SK-N-MC (cell line): ENCODE measurements around the gene OPCML.

ENCODE experiments used
- DNase-seq: peaks from one replicate; pipeline ENCODE4 v3.0.0-alpha.2; 2011; ENCODE audit warnings: low read depth, low spot score
- H3K27ac ChIP-seq: fragments of 200-600 bp; sonication (generic); 2 replicates; pipeline ENCODE4 v1.5.1; 2016; ENCODE audit warnings: mixed run types
- H3K36me3 ChIP-seq: fragments of 200-600 bp; sonication (generic); 2 replicates; pipeline ENCODE4 v1.6.1; 2017; ENCODE audit warnings: antibody characterized with exemption, low read length, mixed read lengths; ENCODE audit not compliant: insufficient read depth
- H3K4me3 ChIP-seq: fragments of 200-600 bp; sonication (generic); 2 replicates; pipeline ENCODE4 v1.5.1; 2016
- H3K9ac ChIP-seq: fragments of 200-600 bp; sonication (generic); 2 replicates; pipeline ENCODE4 v1.8.0; 2017; ENCODE audit warnings: mixed run types, mixed read lengths; ENCODE audit not compliant: insufficient read length
- H3K9me3 ChIP-seq: fragments of 200-600 bp; sonication (generic); 2 replicates; pipeline ENCODE4 v1.6.1; 2017; ENCODE audit warnings: low read depth, mild to moderate bottlenecking, antibody characterized with exemption, low read length, moderate library complexity, mixed read lengths
- EZH2 ChIP-seq: fragments of 200-600 bp; sonication (generic); IDR thresholded peaks from one replicate; pipeline ENCODE4 v1.6.1; 2017; ENCODE audit warnings: antibody characterized with exemption
- FOXP2 ChIP-seq: optimal IDR thresholded peaks from 2 replicates; pipeline ENCODE3; 2011; ENCODE audit warnings: mild to moderate bottlenecking, moderate library complexity; ENCODE audit not compliant: insufficient read depth; ENCODE audit errors: extremely low read length, control extremely low read depth
- POLR2AphosphoS5 ChIP-seq: IDR thresholded peaks from 2 replicates; pipeline ENCODE4 v1.6.1; 2012; ENCODE audit warnings: mild to moderate bottlenecking, low read depth, low read length, borderline replicate concordance

Gene OPCML

GRCh38 chr11:132523929-132524328 is 1008.4 kb downstream of the OPCML start:
- no peak overlapping the region for H3K4me3 ChIP-seq
- H3K27ac ChIP-seq, result no peak overlapping the region

DNA sequence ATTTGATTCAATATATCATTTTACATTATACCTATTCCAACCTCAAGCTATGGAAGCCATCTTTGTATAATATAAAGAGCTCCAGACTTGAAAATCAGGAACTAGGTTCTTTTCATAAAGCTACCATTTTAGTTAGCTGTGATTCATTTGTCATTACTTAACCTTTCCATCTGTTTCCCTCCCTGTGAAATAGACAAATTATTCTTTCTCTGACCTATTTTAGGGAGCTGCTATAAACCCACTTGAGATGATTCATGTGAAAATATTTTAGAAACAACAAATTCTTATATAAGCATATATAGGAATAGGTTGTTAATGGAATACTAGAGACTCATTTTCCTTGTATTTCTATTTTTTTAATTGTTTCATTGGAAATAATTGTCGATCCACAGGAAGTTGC is 1012.1 kb downstream of the OPCML start:
- Histone ChIP-seq H3K36me3 (no peaks in the 10 kb centered on the region), H3K4me3 (no peak overlapping the region), H3K9ac (no peak overlapping the region), H3K9me3 (no peaks in the 10 kb centered on the region), H3K27ac (no peak overlapping the region)
- no peak for DNase-seq
- no peak for TF ChIP-seq EZH2
- TF ChIP-seq FOXP2, result no peak
- no peak for TF ChIP-seq POLR2AphosphoS5

More at GRCh38 chr11:132523929-132524328, 1008.4 kb downstream of the OPCML start:
- TF ChIP-seq POLR2AphosphoS5 (no peak), FOXP2 (no peak), EZH2 (no peak)
- H3K36me3 ChIP-seq, result no peaks in the 10 kb centered on the region
- H3K9ac ChIP-seq, result no peak overlapping the region
- no peaks in the 10 kb centered on the region for H3K9me3 ChIP-seq
- no peak for DNase-seq

GRCh38 chr11:132519241-132519815 is 1013.0 kb downstream of the OPCML start:
- Histone ChIP-seq H3K27ac (no peak overlapping the region), H3K36me3 (no peaks in the 10 kb centered on the region), H3K9ac (no peak overlapping the region), H3K4me3 (no peak overlapping the region), H3K9me3 (no peaks in the 10 kb centered on the region)
- TF ChIP-seq POLR2AphosphoS5, result no peak
- TF ChIP-seq EZH2, result no peak
- TF ChIP-seq FOXP2, result no peak
- no peak for DNase-seq

GRCh38 chr11:132504501-132505041 is 1027.7 kb downstream of the OPCML start:
- Histone ChIP-seq H3K27ac (no peak overlapping the region), H3K9ac (no peak overlapping the region), H3K9me3 (no peaks in the 10 kb centered on the region), H3K36me3 (no peaks in the 10 kb centered on the region), H3K4me3 (no peak overlapping the region)
- TF ChIP-seq EZH2 (no peak), FOXP2 (no peak), POLR2AphosphoS5 (no peak)
- no peak for DNase-seq

- Histone ChIP-seq H3K9ac (no peak overlapping the region), H3K9me3 (no peaks in the 10 kb centered on the region), H3K27ac (no peak overlapping the region), H3K36me3 (no peaks in the 10 kb centered on the region), H3K4me3 (no peak overlapping the region)
- DNase-seq, result no peak
- TF ChIP-seq EZH2, result no peak
- TF ChIP-seq POLR2AphosphoS5, result no peak
- TF ChIP-seq FOXP2, result no peak
Measured at GRCh38 chr11:132501356-132501755, 1030.9 kb downstream of the OPCML start.

DNA sequence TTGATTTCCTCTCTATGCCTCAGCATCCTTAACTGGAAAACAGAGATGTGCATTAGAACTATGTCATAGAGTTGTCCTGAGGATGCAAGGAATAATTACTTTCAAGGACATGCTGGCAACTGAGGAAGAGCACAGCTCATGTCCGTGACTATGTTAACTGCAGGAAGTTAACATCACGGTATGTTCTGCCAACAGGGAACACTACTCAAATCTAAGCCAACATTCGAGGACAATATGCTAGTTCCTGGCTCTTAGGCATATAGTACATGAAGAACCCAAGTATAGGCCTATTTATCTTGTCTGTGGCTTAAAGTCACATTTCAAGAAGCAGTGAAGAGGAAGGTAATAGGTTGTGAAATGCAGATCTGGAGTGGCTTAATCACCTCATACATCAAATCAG is 1032.6 kb downstream of the OPCML start:
- TF ChIP-seq EZH2 (no peak), POLR2AphosphoS5 (no peak), FOXP2 (no peak)

DNA sequence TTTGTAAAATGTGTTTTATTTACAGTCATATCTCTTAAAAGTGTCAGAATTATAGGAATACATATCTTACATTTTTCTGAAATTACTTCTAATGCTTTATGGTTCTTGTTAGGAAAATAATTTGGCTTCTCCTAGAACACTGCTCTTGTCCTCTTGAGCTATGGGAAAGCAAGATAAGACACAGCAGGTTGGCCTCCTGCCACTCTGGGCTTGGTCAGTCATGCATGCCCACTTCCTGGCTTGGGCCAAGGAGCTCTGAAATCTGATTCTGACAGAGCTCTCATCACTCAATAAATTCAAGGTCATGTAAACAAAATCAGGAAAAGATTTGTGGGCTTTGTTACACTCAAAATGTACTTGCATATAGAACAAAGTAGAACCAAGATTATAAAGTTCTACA is 1036.0 kb downstream of the OPCML start:
- no peak overlapping the region for H3K4me3 ChIP-seq
- TF ChIP-seq FOXP2 (no peak), EZH2 (no peak), POLR2AphosphoS5 (no peak)
- no peaks in the 10 kb centered on the region for H3K36me3 ChIP-seq
- no peak for DNase-seq
- no peak overlapping the region for H3K27ac ChIP-seq
- H3K9ac ChIP-seq, result no peak overlapping the region
- no peaks in the 10 kb centered on the region for H3K9me3 ChIP-seq

More for the DNA sequence above, 1032.6 kb downstream of the OPCML start:
- Histone ChIP-seq H3K4me3 (no peak overlapping the region), H3K36me3 (no peaks in the 10 kb centered on the region), H3K27ac (no peak overlapping the region), H3K9me3 (no peaks in the 10 kb centered on the region), H3K9ac (no peak overlapping the region)
- DNase-seq, result no peak

- H3K9me3 ChIP-seq, result no peaks in the 10 kb centered on the region
- TF ChIP-seq POLR2AphosphoS5 (no peak), EZH2 (no peak), FOXP2 (no peak)
- no peak overlapping the region for H3K27ac ChIP-seq
- H3K36me3 ChIP-seq, result no peaks in the 10 kb centered on the region
- no peak for DNase-seq
- H3K9ac ChIP-seq, result no peak overlapping the region
- no peak overlapping the region for H3K4me3 ChIP-seq
Measured at GRCh38 chr11:132493801-132494200, 1038.5 kb downstream of the OPCML start.

GRCh38 chr11:132490978-132491377 is 1041.3 kb downstream of the OPCML start:
- Histone ChIP-seq H3K4me3 (no peak overlapping the region), H3K9ac (no peak overlapping the region), H3K9me3 (no peaks in the 10 kb centered on the region), H3K27ac (no peak overlapping the region), H3K36me3 (no peaks in the 10 kb centered on the region)
- DNase-seq, result no peak
- no peak for TF ChIP-seq POLR2AphosphoS5
- no peak for TF ChIP-seq FOXP2
- no peak for TF ChIP-seq EZH2
